Measurements from ENCODE around the gene TUBGCP3. TPM values are rescaled to one million over a fixed set of nuclear protein-coding genes. Genes with fewer than 3 reads are reported as not detected.

TUBGCP3 gene
- total RNA-seq, 2 experiments from 2014 or later, result 30.6 to 31.3 TPM

DNA sequence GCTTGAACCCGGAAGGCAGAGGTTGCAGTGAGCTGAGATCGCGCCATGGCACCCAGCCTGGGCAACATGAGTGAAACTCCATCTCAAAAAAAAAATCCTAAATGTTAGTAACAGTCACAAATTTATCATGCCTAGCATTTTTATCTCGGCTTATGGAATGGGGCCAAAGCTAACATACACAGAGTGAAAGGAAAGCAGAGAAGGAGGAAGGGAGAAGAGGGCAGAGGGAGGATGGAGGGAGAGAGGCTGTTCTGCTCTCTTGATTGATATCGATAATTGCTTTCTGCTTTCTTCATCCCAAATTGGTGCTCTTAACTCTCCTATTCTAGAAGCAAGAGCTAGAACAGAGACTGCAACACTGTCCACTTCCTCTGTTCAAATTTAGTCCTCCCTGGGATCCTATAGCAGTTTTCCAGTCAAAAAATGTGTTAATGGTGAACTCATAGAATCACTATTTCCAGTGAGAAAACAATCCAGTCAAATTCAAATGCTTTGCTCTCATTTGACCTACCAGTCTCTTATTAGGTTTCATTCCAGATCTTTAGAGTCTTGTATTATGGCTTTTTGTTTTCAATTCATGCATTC lies 15.8 kb upstream of the TUBGCP3 start:
- Mint-ChIP-seq H3K27me3 (peaks cover 42% of the 10 kb centered on the region), H3K4me3 (no peak overlapping the region), H3K36me3 (ENCODE audit: low read depth) (no peaks in the 10 kb centered on the region), H3K27ac (no peak overlapping the region), H3K9me3 (no peaks in the 10 kb centered on the region), H3K4me1 (ENCODE audit: low read depth) (peaks cover 9% of the 10 kb centered on the region)
- Histone ChIP-seq H3K9me3 (ENCODE audit: control insufficient read depth in 1 of 2, insufficient read depth in 1 of 2, low read length in 2 of 2) (no peaks in the 10 kb centered on the region), H3K4me3 (ENCODE audit: low read length) (no peak overlapping the region), H3K36me3 (ENCODE audit: insufficient read depth, low read length) (no peaks in the 10 kb centered on the region), H3K4me1 (ENCODE audit: insufficient read depth, low read length) (peaks cover 12% of the 10 kb centered on the region), H3K27ac (ENCODE audit: low read depth in 1 of 2, low read length in 2 of 2) (no peak overlapping the region), H3K27me3 (ENCODE audit: control insufficient read depth in 1 of 2, insufficient read depth in 2 of 2, low read length in 2 of 2) (no peaks in the 10 kb centered on the region)
- CTCF ChIA-PET, result no interaction called here
- TF ChIP-seq, protein P1, sequence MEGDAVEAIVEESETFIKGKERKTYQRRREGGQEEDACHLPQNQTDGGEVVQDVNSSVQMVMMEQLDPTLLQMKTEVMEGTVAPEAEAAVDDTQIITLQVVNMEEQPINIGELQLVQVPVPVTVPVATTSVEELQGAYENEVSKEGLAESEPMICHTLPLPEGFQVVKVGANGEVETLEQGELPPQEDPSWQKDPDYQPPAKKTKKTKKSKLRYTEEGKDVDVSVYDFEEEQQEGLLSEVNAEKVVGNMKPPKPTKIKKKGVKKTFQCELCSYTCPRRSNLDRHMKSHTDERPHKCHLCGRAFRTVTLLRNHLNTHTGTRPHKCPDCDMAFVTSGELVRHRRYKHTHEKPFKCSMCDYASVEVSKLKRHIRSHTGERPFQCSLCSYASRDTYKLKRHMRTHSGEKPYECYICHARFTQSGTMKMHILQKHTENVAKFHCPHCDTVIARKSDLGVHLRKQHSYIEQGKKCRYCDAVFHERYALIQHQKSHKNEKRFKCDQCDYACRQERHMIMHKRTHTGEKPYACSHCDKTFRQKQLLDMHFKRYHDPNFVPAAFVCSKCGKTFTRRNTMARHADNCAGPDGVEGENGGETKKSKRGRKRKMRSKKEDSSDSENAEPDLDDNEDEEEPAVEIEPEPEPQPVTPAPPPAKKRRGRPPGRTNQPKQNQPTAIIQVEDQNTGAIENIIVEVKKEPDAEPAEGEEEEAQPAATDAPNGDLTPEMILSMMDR (IDR thresholded peaks at IDR 0.05), result no peak
- POLR2A ChIA-PET, result no interaction called here
- intact Hi-C loops (cut with DNase I, micrococcal nuclease), result loop anchor here in 1 of 2 experiments (10.0 kb wide), 1 partner anchor 1539 kb away; no protein-coding TSS in a partner anchor
- DNase-seq (no peak), ATAC-seq (ENCODE audit: poor library complexity) (no peak)

DNA sequence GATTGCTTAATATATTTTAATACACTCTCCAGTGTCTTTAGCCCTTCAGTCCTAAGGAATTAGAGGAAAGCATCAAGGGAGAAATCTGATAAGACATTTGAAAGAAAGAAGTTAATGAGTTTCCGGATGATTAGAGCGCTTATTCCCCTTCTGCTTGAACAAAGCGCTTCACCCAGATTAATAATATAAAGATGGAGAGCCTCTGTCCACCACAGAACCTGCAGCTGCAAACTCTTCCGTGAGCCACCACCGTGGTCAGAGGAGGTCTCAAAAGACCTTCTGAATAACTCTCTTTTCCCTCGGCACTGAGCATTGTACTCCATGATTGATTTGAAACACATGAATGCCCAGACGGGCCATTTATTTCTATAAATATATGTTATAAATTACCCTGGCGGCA lies 14.2 kb upstream of the TUBGCP3 start:
- ChIA-PET POLR2A (no interaction called here), CTCF (no interaction called here)
- H3K9me3 ChIP-seq (ENCODE audit: control insufficient read depth in 1 of 2, insufficient read depth in 1 of 2, low read length in 2 of 2), result no peaks in the 10 kb centered on the region
- no peak overlapping the region for H3K4me3 ChIP-seq (ENCODE audit: low read length)
- Mint-ChIP-seq H3K4me3 (no peak overlapping the region), H3K4me1 (ENCODE audit: low read depth) (peaks cover 9% of the 10 kb centered on the region), H3K27me3 (peaks cover 41% of the 10 kb centered on the region), H3K9me3 (no peaks in the 10 kb centered on the region), H3K36me3 (ENCODE audit: low read depth) (no peaks in the 10 kb centered on the region), H3K27ac (no peak overlapping the region)
- intact Hi-C loops (cut with DNase I, micrococcal nuclease), result loop anchor here in 1 of 2 experiments (10.0 kb wide), 1 partner anchor 1537 kb away; no protein-coding TSS in a partner anchor
- TF ChIP-seq, protein P1 (IDR thresholded peaks at IDR 0.05), result no peak
- ATAC-seq (ENCODE audit: poor library complexity), result no peak
- H3K4me1 ChIP-seq (ENCODE audit: insufficient read depth, low read length), result peaks cover 12% of the 10 kb centered on the region
- no peaks in the 10 kb centered on the region for H3K27me3 ChIP-seq (ENCODE audit: control insufficient read depth in 1 of 2, insufficient read depth in 2 of 2, low read length in 2 of 2)
- DNase-seq, result no peak
- no peaks in the 10 kb centered on the region for H3K36me3 ChIP-seq (ENCODE audit: insufficient read depth, low read length)
- H3K27ac ChIP-seq (ENCODE audit: low read depth in 1 of 2, low read length in 2 of 2), result no peak overlapping the region

DNA sequence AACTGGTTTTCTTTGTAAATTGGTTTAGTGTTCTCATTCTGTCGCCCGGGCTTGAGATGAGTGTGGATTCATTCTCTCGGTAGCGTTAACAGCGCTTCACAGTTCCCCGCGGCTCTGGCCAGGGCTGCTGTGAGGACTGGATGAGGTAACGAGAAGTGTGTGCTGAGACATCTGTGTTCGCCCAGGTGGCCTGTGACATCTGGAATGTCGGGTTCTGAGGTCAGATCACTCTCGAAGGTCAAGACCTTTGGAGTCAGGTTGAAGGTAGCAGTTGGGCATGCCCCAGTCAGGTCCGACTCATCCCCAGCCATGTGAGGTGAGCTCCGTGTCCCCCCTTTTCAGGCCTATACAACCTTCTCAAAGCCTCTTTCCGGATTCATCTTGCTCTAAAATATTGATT lies 13.4 kb upstream of the TUBGCP3 start:
- Histone ChIP-seq H3K27me3 (ENCODE audit: control insufficient read depth in 1 of 2, insufficient read depth in 2 of 2, low read length in 2 of 2) (no peaks in the 10 kb centered on the region), H3K4me1 (ENCODE audit: insufficient read depth, low read length) (peaks cover 8% of the 10 kb centered on the region), H3K36me3 (ENCODE audit: insufficient read depth, low read length) (no peaks in the 10 kb centered on the region), H3K9me3 (ENCODE audit: control insufficient read depth in 1 of 2, insufficient read depth in 1 of 2, low read length in 2 of 2) (no peaks in the 10 kb centered on the region), H3K27ac (ENCODE audit: low read depth in 1 of 2, low read length in 2 of 2) (no peak overlapping the region), H3K4me3 (ENCODE audit: low read length) (no peak overlapping the region)
- Mint-ChIP-seq H3K27me3 (peaks cover 43% of the 10 kb centered on the region), H3K36me3 (ENCODE audit: low read depth) (no peaks in the 10 kb centered on the region), H3K4me1 (ENCODE audit: low read depth) (peaks cover 5% of the 10 kb centered on the region), H3K27ac (no peak overlapping the region), H3K9me3 (no peaks in the 10 kb centered on the region), H3K4me3 (no peak overlapping the region)
- ChIA-PET POLR2A (no interaction called here), CTCF (no interaction called here)
- DNase-seq, result no peak
- TF ChIP-seq, protein P1 (IDR thresholded peaks at IDR 0.05), result no peak
- no peak for ATAC-seq (ENCODE audit: poor library complexity)
- intact Hi-C loops (cut with DNase I, micrococcal nuclease), result loop anchor here in 1 of 2 experiments (10.0 kb wide), 1 partner anchor 1537 kb away; no protein-coding TSS in a partner anchor
